Retina (tissue), 1 donor: ENCODE measurements around the gene XPO5.
"Not testable (repeated sequence)": the region's sequence is repeated elsewhere in the genome, so short reads cannot be mapped to it uniquely, and the experiment has no call there.

ENCODE experiments used
- DNase-seq: peaks from one replicate; pipeline ENCODE4 v3.0.0-alpha.2; 2016

The XPO5 gene

GRCh38 chr6:43516367-43516696, 59.5 kb downstream of the XPO5 start:
- no peak for DNase-seq

- no peak for DNase-seq
Measured at GRCh38 chr6:43515808-43516207, 60.0 kb downstream of the XPO5 start.

- DNase-seq: no peak
Measured at GRCh38 chr6:43511824-43512415, 63.9 kb downstream of the XPO5 start.

GRCh38 chr6:43510827-43511163, 65.0 kb downstream of the XPO5 start:
- DNase-seq: no peak

GRCh38 chr6:43509984-43510826, 65.6 kb downstream of the XPO5 start, which contains the start of gene LRRC73:
TSS of gene LRRC73 (minus strand) at chr6:43510346. CDS start at chr6:43509785, 561 bp downstream.
- DNase-seq: peak; percentile 95

GRCh38 chr6:43509142-43509983, 66.5 kb downstream of the XPO5 start:
- DNase-seq: peak; percentile 64

- no peak for DNase-seq
Measured at GRCh38 chr6:43508481-43509141, 67.2 kb downstream of the XPO5 start.

- DNase-seq: peak; percentile 91
Measured at GRCh38 chr6:43506667-43507471, 69.0 kb downstream of the XPO5 start.

- DNase-seq: no peak
Measured at GRCh38 chr6:43506171-43506570, 69.7 kb downstream of the XPO5 start.

GRCh38 chr6:43505718-43506117, 70.1 kb downstream of the XPO5 start:
- no peak for DNase-seq

- no peak for DNase-seq
Measured at GRCh38 chr6:43504756-43505593, 70.9 kb downstream of the XPO5 start.

GRCh38 chr6:43503443-43503842, 72.4 kb downstream of the XPO5 start:
- DNase-seq: no peak

GRCh38 chr6:43502666-43503065, 73.2 kb downstream of the XPO5 start:
- DNase-seq: no peak

- no peak for DNase-seq
Measured at GRCh38 chr6:43500921-43501320, 74.9 kb downstream of the XPO5 start.

GRCh38 chr6:43499028-43499815, 76.6 kb downstream of the XPO5 start:
- DNase-seq: no peak

GRCh38 chr6:43498291-43498690, 77.5 kb downstream of the XPO5 start:
- DNase-seq: not testable (repeated sequence)

- no peak for DNase-seq
Measured at GRCh38 chr6:43497689-43498088, 78.1 kb downstream of the XPO5 start.

GRCh38 chr6:43497129-43497396, 78.8 kb downstream of the XPO5 start:
- no peak for DNase-seq

- DNase-seq: no peak
Measured at GRCh38 chr6:43496370-43497128, 79.3 kb downstream of the XPO5 start.

- no peak for DNase-seq
Measured at GRCh38 chr6:43495409-43495941, 80.4 kb downstream of the XPO5 start.
